ENCODE measurements around the gene FCF1.

The FCF1 gene

DNA sequence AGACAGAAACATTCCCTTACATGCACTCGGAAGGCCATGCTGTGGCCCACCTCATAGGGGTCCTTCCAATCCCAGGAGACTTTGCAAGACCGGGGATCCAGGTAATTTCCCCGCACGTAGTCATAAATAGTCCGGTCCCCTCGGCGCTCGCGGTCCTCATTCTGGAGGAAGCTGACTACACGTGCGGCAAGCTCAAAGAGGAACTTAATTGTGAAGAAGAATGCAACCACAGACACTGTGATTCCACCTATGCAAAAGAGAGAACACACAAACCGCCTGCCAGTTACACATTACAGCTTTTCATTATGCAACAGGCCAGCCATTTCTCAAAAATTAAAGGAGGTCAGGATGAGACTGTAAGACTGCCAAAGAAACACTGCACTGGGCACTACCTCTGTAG is 28.5 kb upstream of the FCF1 start:
- no peak for DNase-seq (ENCODE audit: low read depth)
- no peak for TF ChIP-seq CTCF (IDR thresholded peaks at IDR 0.05; ENCODE audit: low read length, missing control alignments)
- no peak overlapping the region for H3K4me3 ChIP-seq (replicated peaks; ENCODE audit: low read depth, low read length)

- DNase-seq (ENCODE audit: low read depth) = no peak
- TF ChIP-seq CTCF (IDR thresholded peaks at IDR 0.05; ENCODE audit: low read length, missing control alignments) = no peak
- H3K4me3 ChIP-seq (replicated peaks; ENCODE audit: low read depth, low read length) = no peak overlapping the region
Measured at GRCh38 chr14:74685056-74685455, 27.9 kb upstream of the FCF1 start.

DNA sequence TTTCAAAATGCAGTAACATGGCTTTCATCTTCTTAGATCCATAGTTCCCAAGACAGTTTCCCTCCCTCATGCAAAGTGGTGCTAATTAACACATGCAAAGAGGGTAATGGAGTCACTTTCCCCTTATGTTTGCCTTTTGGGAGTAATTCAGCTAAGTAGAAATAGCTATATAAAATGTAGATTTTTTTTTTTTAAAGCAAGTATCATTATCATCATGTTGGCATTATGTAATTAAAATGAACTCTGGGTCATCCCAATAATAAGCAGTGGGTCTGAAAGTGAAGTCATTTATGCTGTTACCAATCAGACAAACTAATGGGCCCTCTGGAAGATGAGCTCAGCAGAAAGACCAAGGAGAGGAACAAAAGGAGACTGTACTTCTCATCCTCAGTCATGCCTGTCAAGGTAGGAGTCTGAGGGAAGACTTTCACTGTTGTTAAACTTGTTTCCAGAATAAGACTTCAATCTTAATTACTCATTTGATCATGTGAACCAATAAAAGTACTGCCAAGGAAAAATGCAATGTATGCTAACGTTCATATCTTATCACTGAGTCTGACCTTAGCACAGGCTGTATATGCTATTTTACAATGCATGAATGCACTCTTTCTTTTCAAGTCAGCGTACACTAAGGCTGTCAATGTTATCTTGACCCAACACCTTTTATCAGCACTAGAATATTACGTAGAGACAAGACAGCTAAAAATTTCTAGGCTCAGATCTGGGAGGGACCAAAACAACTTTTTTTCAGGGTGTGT is 26.8 kb upstream of the FCF1 start:
- no peak for TF ChIP-seq CTCF (IDR thresholded peaks at IDR 0.05; ENCODE audit: low read length, missing control alignments)
- no peak overlapping the region for H3K4me3 ChIP-seq (replicated peaks; ENCODE audit: low read depth, low read length)
- DNase-seq (ENCODE audit: low read depth) = no peak

DNA sequence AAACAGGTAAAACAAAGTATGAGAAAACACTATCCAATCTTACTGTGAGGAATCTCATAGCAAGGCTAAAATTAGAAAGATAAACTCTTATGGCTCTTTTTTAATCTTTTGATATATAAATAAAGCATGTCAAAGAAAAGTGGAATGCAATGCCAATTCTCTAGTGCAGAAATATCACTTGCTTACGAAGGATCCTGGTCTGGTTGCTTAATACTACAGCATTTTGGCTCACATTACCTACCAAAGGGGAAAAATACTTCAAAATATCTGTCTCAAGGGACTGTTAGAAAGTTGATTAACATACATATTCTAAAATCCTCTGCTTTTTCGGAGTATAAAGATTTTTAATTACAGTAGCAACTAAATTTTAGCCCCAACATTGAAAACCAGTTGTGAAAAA is 21.5 kb upstream of the FCF1 start:
- DNase-seq (ENCODE audit: low read depth) = no peak
- no peak overlapping the region for H3K4me3 ChIP-seq (replicated peaks; ENCODE audit: low read depth, low read length)
- TF ChIP-seq CTCF (IDR thresholded peaks at IDR 0.05; ENCODE audit: low read length, missing control alignments) = no peak

- no peak for TF ChIP-seq CTCF (IDR thresholded peaks at IDR 0.05; ENCODE audit: low read length, missing control alignments)
- H3K4me3 ChIP-seq (replicated peaks; ENCODE audit: low read depth, low read length) = no peak overlapping the region
- no peak for DNase-seq (ENCODE audit: low read depth)
Measured at GRCh38 chr14:74693191-74693590, 19.8 kb upstream of the FCF1 start.

DNA sequence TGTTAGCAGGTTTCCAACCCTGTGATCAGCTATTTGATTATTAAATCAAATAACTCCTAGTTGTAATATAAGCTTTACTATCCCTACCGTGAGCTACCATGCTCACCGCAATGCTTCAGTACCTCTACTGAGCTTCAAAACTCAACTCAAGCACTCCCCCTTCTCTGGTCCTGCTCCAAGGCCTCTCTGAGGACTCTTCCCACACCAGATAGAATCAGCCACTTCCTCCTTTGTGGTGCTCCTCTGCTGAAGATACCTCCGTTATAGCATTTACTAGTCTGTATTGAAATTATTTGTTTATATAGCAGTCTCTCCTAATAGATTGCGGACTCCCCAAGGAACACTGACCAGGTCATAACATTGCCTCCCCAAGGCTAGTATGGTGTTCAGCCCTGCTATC is 17.5 kb upstream of the FCF1 start:
- H3K4me3 ChIP-seq (replicated peaks; ENCODE audit: low read depth, low read length) = no peak overlapping the region
- no peak for DNase-seq (ENCODE audit: low read depth)
- TF ChIP-seq CTCF (IDR thresholded peaks at IDR 0.05; ENCODE audit: low read length, missing control alignments) = no peak

- DNase-seq (ENCODE audit: low read depth) = no peak
- TF ChIP-seq CTCF (IDR thresholded peaks at IDR 0.05; ENCODE audit: low read length, missing control alignments) = no peak
- no peak overlapping the region for H3K4me3 ChIP-seq (replicated peaks; ENCODE audit: low read depth, low read length)
Measured at GRCh38 chr14:74697011-74697410, 15.9 kb upstream of the FCF1 start.

All from fibroblast of pulmonary artery (primary cell).